ENCODE measurements around the gene PHAX. TPM values are rescaled to one million over a fixed set of nuclear protein-coding genes. Genes with fewer than 3 reads are reported as not detected.

PHAX gene
- total RNA-seq, 4 donors from 2014 or later: 23.2 to 57.5 (median 45.8) TPM

- Histone ChIP-seq H3K36me3 (no peaks in the 10 kb centered on the region), H3K9me3 (no peaks in the 10 kb centered on the region), H3K27me3 (no peaks in the 10 kb centered on the region), H3K4me3 (no peak overlapping the region), H3K27ac (no peak overlapping the region), H3K4me1 (no peaks in the 10 kb centered on the region)
- TF ChIP-seq EP300 (IDR thresholded peaks at IDR 0.05) (no peak), CTCF (IDR thresholded peaks at IDR 0.05) (no peak), POLR2A (IDR thresholded peaks at IDR 0.05) (no peak)
- DNase-seq (ENCODE audit: low spot score in 2 of 2): no peak
- WGBS, 2 donors: 87 to 97% methylated on average over 4 of the region's 4 CpGs
Observed at GRCh38 chr5:126633552-126633951, 32.8 kb downstream of the PHAX start.

DNA sequence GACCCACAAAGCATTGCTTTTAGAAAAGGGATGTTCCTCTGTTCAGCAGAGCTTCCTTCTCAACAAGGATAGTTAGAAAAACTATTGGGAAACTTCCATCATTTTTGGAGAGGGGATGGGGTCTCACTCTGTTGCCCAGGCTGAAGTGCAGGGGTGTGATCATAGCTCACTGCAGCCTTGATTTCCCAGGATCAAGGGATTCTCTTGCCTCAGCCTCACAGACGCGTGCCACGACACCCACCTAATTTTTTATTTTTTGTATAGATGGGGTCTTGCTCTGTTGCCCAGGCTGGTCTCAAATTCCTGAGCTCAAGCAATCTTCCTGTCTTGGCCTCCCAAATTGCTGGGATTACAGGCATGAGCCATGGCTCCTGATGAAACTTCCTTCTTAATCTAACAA lies 34.8 kb downstream of the PHAX start:
- Histone ChIP-seq H3K27me3 (no peaks in the 10 kb centered on the region), H3K9me3 (no peaks in the 10 kb centered on the region), H3K36me3 (no peaks in the 10 kb centered on the region), H3K4me1 (no peaks in the 10 kb centered on the region), H3K4me3 (no peak overlapping the region), H3K27ac (no peak overlapping the region)
- TF ChIP-seq CTCF (IDR thresholded peaks at IDR 0.05) (no peak), POLR2A (IDR thresholded peaks at IDR 0.05) (no peak), EP300 (IDR thresholded peaks at IDR 0.05) (no peak)
- no peak for DNase-seq (ENCODE audit: low spot score in 2 of 2)
- WGBS, 2 donors: 89 to 92% methylated on average over 3 of the region's 3 CpGs

GRCh38 chr5:126636956-126637355 lies 36.2 kb downstream of the PHAX start:
- Histone ChIP-seq H3K9me3 (no peaks in the 10 kb centered on the region), H3K27me3 (no peaks in the 10 kb centered on the region), H3K36me3 (no peaks in the 10 kb centered on the region), H3K4me1 (no peaks in the 10 kb centered on the region), H3K27ac (no peak overlapping the region), H3K4me3 (no peak overlapping the region)
- 75 to 76% methylated on average over 1 of the region's 1 CpG for WGBS, 2 donors
- DNase-seq (ENCODE audit: low spot score in 2 of 2): no peak
- TF ChIP-seq POLR2A (IDR thresholded peaks at IDR 0.05) (no peak), CTCF (IDR thresholded peaks at IDR 0.05) (no peak), EP300 (IDR thresholded peaks at IDR 0.05) (no peak)

- Histone ChIP-seq H3K4me1 (no peaks in the 10 kb centered on the region), H3K4me3 (no peak overlapping the region), H3K27me3 (no peaks in the 10 kb centered on the region), H3K27ac (no peak overlapping the region), H3K36me3 (no peaks in the 10 kb centered on the region), H3K9me3 (peaks cover 0 to 17% (median 0%) of the 10 kb centered on the region in 4 donors)
- 88 to 92% methylated on average over 1 of the region's 1 CpG for WGBS, 2 donors
- TF ChIP-seq CTCF (IDR thresholded peaks at IDR 0.05) (no peak), POLR2A (IDR thresholded peaks at IDR 0.05) (no peak), EP300 (IDR thresholded peaks at IDR 0.05) (no peak)
- DNase-seq (ENCODE audit: low spot score in 2 of 2): no peak
Observed at GRCh38 chr5:126640866-126641265, 40.1 kb downstream of the PHAX start.

DNA sequence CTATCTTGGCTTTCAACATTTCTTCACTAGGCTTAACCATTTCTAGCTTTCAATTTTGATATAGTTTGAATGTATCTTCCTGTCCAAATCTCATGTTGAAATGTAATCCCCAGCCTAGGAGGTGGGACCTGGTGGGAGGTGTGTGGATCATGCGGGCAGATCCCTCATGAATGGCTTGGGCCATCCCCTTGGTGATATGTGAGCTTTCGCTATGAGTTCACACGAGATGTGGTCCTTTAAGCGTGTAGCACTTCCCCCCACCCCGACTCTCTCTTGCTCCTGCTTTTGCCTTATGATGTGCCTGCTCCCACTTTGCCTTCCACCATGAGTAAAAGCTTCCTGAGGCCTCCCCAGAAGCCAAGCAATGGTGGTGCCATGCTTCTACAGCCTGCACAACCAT lies 40.6 kb downstream of the PHAX start:
- Histone ChIP-seq H3K36me3 (no peaks in the 10 kb centered on the region), H3K9me3 (peaks cover 0 to 18% (median 0%) of the 10 kb centered on the region in 4 donors), H3K4me1 (no peaks in the 10 kb centered on the region), H3K4me3 (no peak overlapping the region), H3K27me3 (no peaks in the 10 kb centered on the region), H3K27ac (no peak overlapping the region)
- WGBS, 2 donors: 86 to 96% methylated on average over 5 of the region's 5 CpGs
- DNase-seq (ENCODE audit: low spot score in 2 of 2): no peak
- no peak for TF ChIP-seq POLR2A (IDR thresholded peaks at IDR 0.05)
- no peak for TF ChIP-seq EP300 (IDR thresholded peaks at IDR 0.05)
- no peak for TF ChIP-seq CTCF (IDR thresholded peaks at IDR 0.05)
